Small intestine (tissue), 7 donors: ENCODE data around the gene P3H1. TPM values are rescaled to one million over a fixed set of nuclear protein-coding genes. Genes with fewer than 3 reads are reported as not detected.

ENCODE experiments used
- DNase-seq, 2 donors: peaks; one replicate each; pipeline versions ENCODE4 v3.0.0 to v3.0.0-alpha.2; 2013
- FAIRE-seq: peaks from 2 replicates; lab custom pipeline; 2012; peaks lifted over from hg19 to GRCh38; lab: Jason Lieb, UNC
- H3K27ac ChIP-seq, 3 donors: one replicate each; pipeline ENCODE4 v1.5.1; 2013; ENCODE audit warnings: low read length in 2 of 3, mild to moderate bottlenecking in 2 of 3, control low read depth in 1 of 3, inconsistent platforms in 1 of 3, low read depth in 1 of 3, moderate library complexity in 1 of 3
- H3K27me3 ChIP-seq, 3 donors: one replicate each; pipeline ENCODE4 v1.6.1; 2013; ENCODE audit warnings: low read length in 3 of 3, inconsistent platforms in 1 of 3; ENCODE audit not compliant: control insufficient read depth in 3 of 3, insufficient read depth in 3 of 3
- H3K36me3 ChIP-seq, 3 donors: one replicate each; pipeline ENCODE4 v1.6.1; 2013; ENCODE audit warnings: low read length in 3 of 3, inconsistent platforms in 1 of 3, low read depth in 1 of 3, mild to moderate bottlenecking in 1 of 3, moderate library complexity in 1 of 3; ENCODE audit not compliant: control insufficient read depth in 3 of 3, insufficient read depth in 2 of 3
- H3K4me1 ChIP-seq, 3 donors: one replicate each; pipeline ENCODE4 v1.6.1; 2013; ENCODE audit warnings: low read length in 2 of 3, inconsistent platforms in 1 of 3, low read depth in 1 of 3, mild to moderate bottlenecking in 1 of 3, moderate library complexity in 1 of 3; ENCODE audit not compliant: control insufficient read depth in 3 of 3, insufficient read depth in 2 of 3
- H3K4me3 ChIP-seq, 3 donors: one replicate each; pipeline ENCODE4 v1.5.1; 2013; ENCODE audit warnings: low read length in 3 of 3, control low read depth in 1 of 3, inconsistent platforms in 1 of 3, low read depth in 1 of 3, mild to moderate bottlenecking in 1 of 3, moderate library complexity in 1 of 3
- H3K9me3 ChIP-seq, 2 donors: one replicate each; pipeline ENCODE4 v1.6.1; 2013; ENCODE audit warnings: low read depth in 1 of 2, low read length in 1 of 2; ENCODE audit not compliant: control insufficient read depth in 2 of 2, insufficient read depth in 1 of 2
- WGBS, 3 donors: extraction: QIAGEN DNeasy Blood & Tissue Kit; methylation state at CpG; one replicate each; pipeline ENCODE4 v1.1.7; 2013; 5-methylcytosine and 5-hydroxymethylcytosine counted together
- polyA plus RNA-seq, 4 donors: library from polyadenylated mRNA; stranded (reverse) in 3 of 4; unstranded in 1 of 4; fragments of 200-250 nt in 3 of 4; fragments of 120-200 nt in 1 of 4; gene quantifications; one replicate each; pipeline versions ENCODE4 v1.2.1 to v1.2.3, GENCODE V29; 2013
- donor health status: healthy with polysubstance abuse.
- donor health status: control.
- donor health status: control.
- donor health status: Bipolar disorder and iron deficiency.
- donor health status: healthy.

P3H1 gene
- polyA plus RNA-seq, 4 donors, result 4.3 to 18.2 (median 11.4) TPM

- no peak for FAIRE-seq
- WGBS, 3 donors, result 1 to 2% (median 2%) methylated on average over 19 to 23 of the region's 23 CpGs
- DNase-seq, result peak; percentile 39 to 79
Observed at GRCh38 chr1:42767510-42768000, 727 bp upstream of the P3H1 start.

GRCh38 chr1:42765832-42766740, 742 bp downstream of the P3H1 start:
- FAIRE-seq, result no peak

More at GRCh38 chr1:42767510-42768000, 727 bp upstream of the P3H1 start:
- H3K27me3 ChIP-seq, result no peaks in the 10 kb centered on the region
- peaks cover 0 to 11% (median 10%) of the 10 kb centered on the region in 3 donors for H3K4me1 ChIP-seq
- peak overlapping the region; percentile 84 to 97 (median 94) for H3K4me3 ChIP-seq
- H3K9me3 ChIP-seq, result no peaks in the 10 kb centered on the region
- H3K36me3 ChIP-seq, result peaks cover 0 to 12% (median 0%) of the 10 kb centered on the region in 3 donors
- H3K27ac ChIP-seq, result peak overlapping the region; percentile 90 to 96 (median 92)

GRCh38 chr1:42765269-42765668, 1.6 kb downstream of the P3H1 start:
- FAIRE-seq, result no peak
- Histone ChIP-seq H3K4me1 (peaks cover 0 to 11% (median 10%) of the 10 kb centered on the region in 3 donors), H3K4me3 (peak overlapping the region in 1 of 3 donors; percentile 84), H3K36me3 (peaks cover 0 to 17% (median 0%) of the 10 kb centered on the region in 3 donors), H3K27ac (peak overlapping the region in 1 of 3 donors; percentile 45), H3K9me3 (no peaks in the 10 kb centered on the region), H3K27me3 (no peaks in the 10 kb centered on the region)
- DNase-seq, result no peak
- 53 to 77% (median 61%) methylated on average over 7 of the region's 7 CpGs for WGBS, 3 donors

More at GRCh38 chr1:42765832-42766740, 742 bp downstream of the P3H1 start:
- DNase-seq, result peak; percentile 21 to 59
- Histone ChIP-seq H3K9me3 (no peaks in the 10 kb centered on the region), H3K4me3 (peak overlapping the region; percentile 67 to 97 (median 84)), H3K27me3 (no peaks in the 10 kb centered on the region), H3K36me3 (peaks cover 0 to 17% (median 0%) of the 10 kb centered on the region in 3 donors), H3K27ac (peak overlapping the region; percentile 16 to 86 (median 76)), H3K4me1 (peaks cover 0 to 11% (median 10%) of the 10 kb centered on the region in 3 donors)
- WGBS, 3 donors, result 1 to 2% (median 2%) methylated on average over 39 to 44 of the region's 44 CpGs

- H3K36me3 ChIP-seq, result peaks cover 0 to 18% (median 7%) of the 10 kb centered on the region in 3 donors
- FAIRE-seq, result no peak
- no peak for DNase-seq
- no peak overlapping the region for H3K4me3 ChIP-seq
- 55 to 56% (median 55%) methylated on average over 5 of the region's 5 CpGs for WGBS, 3 donors
- no peak overlapping the region for H3K27ac ChIP-seq
- H3K4me1 ChIP-seq, result peaks cover 0 to 5% (median 0%) of the 10 kb centered on the region in 3 donors
- H3K27me3 ChIP-seq, result no peaks in the 10 kb centered on the region
- H3K9me3 ChIP-seq, result no peaks in the 10 kb centered on the region
Observed at GRCh38 chr1:42762269-42762668, 4.6 kb downstream of the P3H1 start.

- Histone ChIP-seq H3K4me1 (peaks cover 0 to 5% (median 0%) of the 10 kb centered on the region in 3 donors), H3K36me3 (peaks cover 0 to 19% (median 7%) of the 10 kb centered on the region in 3 donors), H3K27ac (no peak overlapping the region), H3K4me3 (no peak overlapping the region), H3K9me3 (no peaks in the 10 kb centered on the region), H3K27me3 (no peaks in the 10 kb centered on the region)
- FAIRE-seq, result no peak
- DNase-seq, result no peak
- WGBS, 3 donors, result 94 to 99% (median 95%) methylated on average over 4 of the region's 4 CpGs
Observed at GRCh38 chr1:42761567-42761966, 5.3 kb downstream of the P3H1 start.

- Histone ChIP-seq H3K27ac (no peak overlapping the region), H3K9me3 (no peaks in the 10 kb centered on the region), H3K27me3 (no peaks in the 10 kb centered on the region), H3K4me1 (no peaks in the 10 kb centered on the region), H3K36me3 (peaks cover 2 to 35% (median 12%) of the 10 kb centered on the region in 3 donors), H3K4me3 (no peak overlapping the region)
- 76 to 89% (median 86%) methylated on average over 9 of the region's 9 CpGs for WGBS, 3 donors
- FAIRE-seq (no peak), DNase-seq (no peak)
Observed at GRCh38 chr1:42759114-42759513, 7.7 kb downstream of the P3H1 start.

GRCh38 chr1:42758641-42759040, 8.2 kb downstream of the P3H1 start:
- H3K4me1 ChIP-seq, result no peaks in the 10 kb centered on the region
- H3K27ac ChIP-seq, result no peak overlapping the region
- DNase-seq, result no peak
- H3K27me3 ChIP-seq, result no peaks in the 10 kb centered on the region
- no peaks in the 10 kb centered on the region for H3K9me3 ChIP-seq
- H3K36me3 ChIP-seq, result peaks cover 2 to 40% (median 12%) of the 10 kb centered on the region in 3 donors
- no peak overlapping the region for H3K4me3 ChIP-seq
- 33 to 49% (median 45%) methylated on average over 3 of the region's 3 CpGs for WGBS, 3 donors
- FAIRE-seq, result no peak

GRCh38 chr1:42757892-42758275, 8.9 kb downstream of the P3H1 start:
- no peaks in the 10 kb centered on the region for H3K9me3 ChIP-seq

More at GRCh38 chr1:42757892-42758275, 8.9 kb downstream of the P3H1 start:
- Histone ChIP-seq H3K36me3 (peaks cover 2 to 40% (median 12%) of the 10 kb centered on the region in 3 donors), H3K4me3 (no peak overlapping the region), H3K27me3 (no peaks in the 10 kb centered on the region), H3K4me1 (no peaks in the 10 kb centered on the region), H3K27ac (no peak overlapping the region)
- FAIRE-seq (no peak), DNase-seq (no peak)
